Measurements from ENCODE around the gene VSTM2B.

The VSTM2B gene

DNA sequence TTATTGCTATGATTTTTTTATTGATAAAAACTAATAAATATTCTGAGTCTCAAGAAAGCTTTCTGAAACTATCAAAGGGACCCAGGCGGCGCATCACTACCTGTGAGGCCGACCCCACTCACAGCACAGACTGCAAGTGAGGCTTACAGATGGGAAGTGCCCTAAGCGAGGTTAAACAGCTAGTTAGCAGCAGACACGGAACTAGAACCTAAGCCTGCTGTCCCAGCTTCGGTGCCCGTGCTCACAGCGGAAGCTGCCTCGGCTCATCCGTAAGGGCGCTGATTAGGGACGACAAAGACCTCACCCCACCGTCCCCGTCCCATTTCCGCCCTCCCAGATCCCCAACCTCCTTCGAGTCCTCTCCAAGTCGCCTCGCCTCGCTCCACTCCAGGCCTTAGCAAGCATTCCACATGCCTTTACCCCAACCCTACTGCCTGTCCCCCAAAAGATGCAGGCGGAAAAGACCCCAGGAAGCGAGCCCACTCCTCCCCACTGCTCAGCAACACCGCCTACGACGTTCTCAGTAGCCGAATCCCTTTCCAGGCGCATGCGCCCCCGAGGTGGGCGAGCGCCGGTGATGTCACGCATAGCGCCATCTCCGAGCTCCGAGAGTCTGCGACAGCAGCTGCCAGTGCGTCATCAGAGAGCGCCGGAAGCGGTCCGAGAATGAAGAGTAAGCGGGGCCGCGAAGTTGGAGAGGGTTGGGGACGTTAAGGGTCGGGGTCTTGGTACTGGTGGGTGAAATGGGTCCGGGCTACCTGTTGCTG, 80.0 kb downstream of the VSTM2B start, which contains the start of gene POP4:
Gene POP4 (plus strand): TSS at position 631 of the 767 bp plus-strand sequence. CDS start 36 bp downstream, at position 667.
- peak; percentile 9 for FAIRE-seq

DNA sequence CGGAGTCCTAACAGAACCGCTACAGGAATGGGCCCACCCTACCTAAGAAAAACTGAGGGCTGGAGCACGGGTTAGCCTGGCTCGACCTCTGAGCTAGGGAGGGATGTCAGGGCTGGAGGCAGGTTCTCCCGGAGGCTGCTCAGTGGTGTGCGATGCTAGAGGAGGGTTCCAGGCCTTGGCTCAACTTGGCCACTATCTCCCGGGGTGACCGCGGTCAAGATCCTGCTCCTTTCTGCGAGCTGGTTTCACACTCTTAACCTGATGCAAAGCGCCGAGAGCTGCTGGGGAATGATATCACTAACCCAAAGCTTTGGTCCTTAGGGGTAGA, 80.6 kb downstream of the VSTM2B start:
- no peak for FAIRE-seq

DNA sequence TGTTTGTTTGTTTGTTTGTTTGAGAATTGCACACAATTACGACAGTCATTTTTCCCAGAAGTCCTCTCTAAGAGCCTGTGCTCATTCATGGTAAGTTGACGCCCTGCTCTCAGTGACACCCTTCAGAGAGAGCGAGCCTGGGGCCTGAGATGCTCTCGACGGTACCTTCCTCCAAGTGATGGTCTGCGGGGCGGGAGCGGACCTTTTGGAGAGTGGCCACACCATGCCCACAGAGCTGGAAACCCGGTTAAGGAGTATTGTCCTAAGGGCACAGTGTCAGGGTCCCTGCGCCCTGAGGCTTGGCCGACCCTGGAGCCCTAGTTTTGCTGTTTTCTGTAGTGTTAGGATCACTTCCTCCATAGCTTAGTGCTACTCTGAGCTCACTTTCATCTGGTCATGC, 83.8 kb downstream of the VSTM2B start:
- FAIRE-seq = no peak

DNA sequence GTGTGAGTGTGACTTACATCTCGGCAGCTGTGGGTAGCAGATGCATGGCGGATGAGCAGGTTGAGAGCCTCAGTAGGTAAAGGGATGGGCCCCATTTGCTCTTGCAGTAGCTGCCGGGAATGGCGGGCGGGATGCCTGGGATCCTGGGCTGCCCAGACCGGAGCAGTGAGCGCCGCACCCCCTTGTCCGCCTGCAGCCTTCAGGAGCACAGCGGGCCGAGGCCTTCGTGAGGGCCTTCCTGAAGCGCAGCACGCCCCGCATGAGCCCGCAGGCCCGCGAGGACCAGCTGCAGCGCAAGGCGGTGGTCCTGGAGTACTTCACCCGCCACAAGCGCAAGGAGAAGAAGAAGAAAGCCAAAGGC, 84.4 kb downstream of the VSTM2B start:
- no peak for FAIRE-seq

DNA sequence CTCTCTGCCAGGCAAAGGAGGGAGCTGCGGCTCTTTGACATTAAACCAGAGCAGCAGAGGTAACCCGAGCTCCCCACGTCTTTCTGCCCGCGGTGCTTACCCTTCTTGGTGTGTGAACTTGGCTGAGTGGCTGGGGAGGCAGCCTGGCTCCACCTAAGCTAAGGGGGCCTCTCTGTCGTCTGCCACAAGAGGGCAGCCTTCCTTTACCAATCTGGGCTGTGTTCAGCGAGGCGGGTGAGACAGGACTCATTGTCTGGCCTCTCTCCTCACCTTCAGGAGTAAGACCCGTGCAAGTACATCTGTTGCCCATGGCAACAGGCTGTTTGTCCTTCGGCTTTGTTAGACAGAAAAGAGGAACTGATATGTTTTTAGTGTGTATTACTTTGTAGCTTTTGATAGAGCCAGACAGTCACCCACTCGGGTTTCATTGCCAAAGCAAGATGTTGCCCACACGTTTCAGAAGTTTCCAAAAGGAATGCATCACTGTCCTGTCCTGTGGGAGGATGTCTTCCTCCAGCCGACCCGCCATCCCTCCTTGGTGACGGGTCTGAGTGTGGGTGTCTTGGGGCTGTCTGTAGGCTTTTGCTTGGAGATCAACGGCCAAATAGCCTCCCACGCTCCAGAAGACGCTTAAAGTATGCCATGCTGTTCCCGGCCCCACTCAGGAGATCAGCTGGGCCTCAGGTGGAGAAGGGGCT, 84.9 kb downstream of the VSTM2B start:
- FAIRE-seq = no peak

DNA sequence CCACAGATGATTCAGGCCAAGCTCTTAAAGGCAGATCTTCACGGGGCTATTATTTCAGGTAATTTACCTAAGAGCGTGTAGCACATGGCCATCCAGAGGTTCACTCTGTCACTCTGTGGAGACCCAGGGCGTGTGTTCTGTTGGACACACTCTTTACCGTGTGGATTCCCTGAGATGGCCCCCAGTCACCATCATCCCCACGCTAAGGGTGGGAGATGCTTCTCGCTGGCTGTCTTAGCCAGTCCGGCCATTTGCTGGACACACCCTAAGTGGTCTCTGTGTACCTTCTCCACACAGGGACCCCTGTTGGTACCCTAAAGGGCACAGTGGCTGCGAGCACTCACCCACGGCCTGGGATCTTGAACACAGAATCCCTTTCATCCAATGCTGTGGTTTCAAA, 86.3 kb downstream of the VSTM2B start:
- FAIRE-seq = no peak

DNA sequence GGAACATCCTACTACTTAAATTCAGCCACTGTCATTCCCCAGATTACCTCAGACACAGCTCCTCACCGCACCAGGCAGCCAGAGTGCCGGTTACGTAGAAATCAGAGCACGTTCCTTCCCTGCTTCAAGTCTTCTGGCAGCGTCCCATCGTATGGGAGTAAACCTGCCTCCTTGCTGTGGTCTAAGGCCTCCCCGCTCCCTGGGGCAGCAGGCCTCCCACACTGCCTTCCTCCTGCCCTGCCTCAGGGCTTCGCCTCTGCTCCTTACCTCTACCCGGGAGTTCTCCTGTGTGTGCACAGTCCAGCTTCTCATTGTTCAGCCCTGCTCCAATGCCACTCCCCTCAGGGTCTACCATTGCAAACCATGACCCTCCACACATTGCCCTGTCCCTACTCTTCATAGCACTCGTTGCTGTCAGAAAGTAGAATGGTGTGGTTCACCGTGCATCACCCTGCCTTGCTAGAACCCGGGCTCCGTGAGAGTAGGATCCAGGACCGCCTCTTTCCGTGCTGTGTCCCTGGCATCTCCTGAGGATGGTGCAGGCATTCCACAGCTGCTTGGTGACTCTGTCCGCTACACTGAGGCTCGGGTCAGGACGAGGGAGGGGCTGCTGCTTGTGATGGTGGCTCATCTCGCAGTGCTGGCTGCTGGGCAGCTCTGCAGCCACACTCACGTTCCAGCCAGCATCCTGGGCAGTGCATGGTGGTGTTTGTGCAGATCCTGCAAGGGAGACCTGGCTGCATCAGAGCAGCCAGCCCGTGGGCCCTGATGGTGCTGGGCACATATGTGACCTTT, 87.2 kb downstream of the VSTM2B start:
- FAIRE-seq = no peak

DNA sequence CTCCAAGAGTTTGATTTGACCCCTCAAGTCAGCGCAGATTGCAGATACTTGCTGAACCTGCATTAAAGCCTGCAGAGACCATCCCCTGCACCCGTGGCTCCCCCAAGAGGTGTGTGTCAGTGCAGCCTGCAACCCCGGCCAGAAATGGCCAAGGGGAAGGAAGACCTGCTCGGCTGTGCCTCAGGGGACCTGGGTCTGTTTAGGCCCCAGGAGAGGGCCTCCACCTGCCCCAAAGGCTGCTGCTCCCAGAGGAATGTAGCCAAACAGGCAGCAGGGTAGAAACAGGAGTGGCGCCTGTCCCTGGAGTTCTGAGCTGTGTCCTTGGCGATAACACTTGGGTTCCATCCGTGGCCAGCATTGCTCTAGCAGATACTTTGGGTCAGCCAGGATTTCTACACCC, 88.3 kb downstream of the VSTM2B start:
- FAIRE-seq = no peak
